Thyroid gland (tissue), 4 donors: Measurements from ENCODE around the gene ACTR1A. TPM values are rescaled to one million over a fixed set of nuclear protein-coding genes. Genes with fewer than 3 reads are reported as not detected.

Source experiments
- DNase-seq, 2 donors: peaks; one replicate each; pipeline ENCODE4 v3.0.0-alpha.2; 2019
- H3K27ac ChIP-seq, 3 donors: fragments of 200-600 bp; sonication (generic); 1 replicate in 2 of 3; 2 replicates in 1 of 3; pipeline ENCODE4 v1.5.1; 2016 to 2019; ENCODE audit warnings: mild to moderate bottlenecking in 1 of 3, moderate library complexity in 1 of 3
- H3K27me3 ChIP-seq: fragments of 200-600 bp; sonication (generic); one replicate; pipeline ENCODE4 v1.5.1; 2019
- H3K36me3 ChIP-seq, 2 donors: fragments of 200-600 bp; sonication (generic); one replicate each; pipeline ENCODE4 v1.5.1; 2016 to 2019
- H3K4me1 ChIP-seq, 2 donors: fragments of 200-600 bp; sonication (generic); one replicate each; pipeline ENCODE4 v1.5.1; 2017 to 2019
- H3K4me3 ChIP-seq, 3 donors: fragments of 200-600 bp; sonication (generic); replicated peaks in 1 of 3; 1 replicate in 2 of 3; 2 replicates in 1 of 3; pipeline ENCODE4 v1.5.1; 2016; ENCODE audit warnings: mild to moderate bottlenecking in 1 of 3
- H3K9me3 ChIP-seq: fragments of 200-600 bp; sonication (generic); one replicate; pipeline ENCODE4 v1.5.1; 2017
- POLR2A ChIP-seq, 2 donors: fragments of 450-650 bp; IDR thresholded peaks; one replicate each; pipeline ENCODE4 v1.6.1; 2017; ENCODE audit warnings: antibody characterized with exemption in 2 of 2, mild to moderate bottlenecking in 2 of 2, moderate library complexity in 1 of 2
- WGBS, 2 donors: methylation state at CpG; one replicate each; pipeline ENCODE4 v1.1.5; 2017; 5-methylcytosine and 5-hydroxymethylcytosine counted together
- intact Hi-C: fragments of 100-400 bp; cut with DNase I; formaldehyde crosslinking; loops from one replicate; pipeline ENCODE4 v1.15.1; 2023
- total RNA-seq, 4 donors: library from RNA; depleted of rRNA; stranded (reverse); fragments of >200 nt; gene quantifications; one replicate each; pipeline ENCODE4 v1.2.3, GENCODE V29; 2016
- TF ChIP-seq, protein P1 (sequence below), 6 experiments: fragments of 200-600 bp in 3 of 6; fragments of 450-650 bp in 3 of 6; sonication (generic) in 3 of 6; IDR thresholded peaks; one replicate each; pipeline ENCODE4 v1.5.1; 2016 to 2019; ENCODE audit warnings: antibody characterized with exemption in 6 of 6, mild to moderate bottlenecking in 2 of 6, inconsistent platforms in 1 of 6, moderate library complexity in 1 of 6

The ACTR1A gene
- total RNA-seq, 4 donors from 2014 or later, result 94.1 to 111 (median 103) TPM

DNA sequence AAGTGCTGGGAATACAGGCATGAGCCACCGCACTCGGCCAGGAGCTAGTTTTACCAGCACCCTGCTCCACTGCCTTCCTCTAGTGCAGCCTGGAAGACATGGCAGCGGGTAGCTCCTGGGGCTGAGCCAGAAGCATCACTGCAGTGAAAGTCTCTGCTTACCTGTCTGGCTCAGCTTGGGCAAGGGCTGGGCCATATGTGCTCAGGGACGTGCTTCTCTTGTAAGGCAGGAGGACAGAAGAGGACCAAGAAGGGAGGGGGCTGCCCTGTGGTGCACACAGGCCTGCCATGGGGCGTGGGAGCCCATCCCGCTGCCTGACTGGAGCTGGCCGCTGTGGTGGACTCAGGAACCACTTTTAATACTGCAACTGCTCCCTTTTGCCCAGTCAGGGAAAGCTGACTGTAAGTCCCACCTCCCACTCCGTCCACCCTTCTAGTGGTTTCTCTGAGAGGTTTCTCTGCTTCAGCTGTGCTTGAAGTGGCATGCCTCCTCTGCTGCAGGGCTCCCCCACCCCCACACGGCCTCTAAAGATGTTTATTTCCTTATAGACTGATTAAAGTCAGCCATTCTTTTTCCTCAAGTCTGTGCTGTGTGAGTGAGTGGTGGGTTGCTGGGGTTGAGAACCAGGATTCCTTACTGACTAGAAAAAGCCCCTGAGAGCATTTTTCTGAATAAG lies 25.9 kb downstream of the ACTR1A start:
- TF ChIP-seq, protein P1, sequence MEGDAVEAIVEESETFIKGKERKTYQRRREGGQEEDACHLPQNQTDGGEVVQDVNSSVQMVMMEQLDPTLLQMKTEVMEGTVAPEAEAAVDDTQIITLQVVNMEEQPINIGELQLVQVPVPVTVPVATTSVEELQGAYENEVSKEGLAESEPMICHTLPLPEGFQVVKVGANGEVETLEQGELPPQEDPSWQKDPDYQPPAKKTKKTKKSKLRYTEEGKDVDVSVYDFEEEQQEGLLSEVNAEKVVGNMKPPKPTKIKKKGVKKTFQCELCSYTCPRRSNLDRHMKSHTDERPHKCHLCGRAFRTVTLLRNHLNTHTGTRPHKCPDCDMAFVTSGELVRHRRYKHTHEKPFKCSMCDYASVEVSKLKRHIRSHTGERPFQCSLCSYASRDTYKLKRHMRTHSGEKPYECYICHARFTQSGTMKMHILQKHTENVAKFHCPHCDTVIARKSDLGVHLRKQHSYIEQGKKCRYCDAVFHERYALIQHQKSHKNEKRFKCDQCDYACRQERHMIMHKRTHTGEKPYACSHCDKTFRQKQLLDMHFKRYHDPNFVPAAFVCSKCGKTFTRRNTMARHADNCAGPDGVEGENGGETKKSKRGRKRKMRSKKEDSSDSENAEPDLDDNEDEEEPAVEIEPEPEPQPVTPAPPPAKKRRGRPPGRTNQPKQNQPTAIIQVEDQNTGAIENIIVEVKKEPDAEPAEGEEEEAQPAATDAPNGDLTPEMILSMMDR (IDR thresholded peaks at IDR 0.05), result peak in 1 of 6 experiments; percentile 11
- TF ChIP-seq POLR2A (IDR thresholded peaks at IDR 0.05), result peak in 1 of 2 donors; percentile 46
- Histone ChIP-seq H3K27me3 (no peaks in the 10 kb centered on the region), H3K9me3 (no peaks in the 10 kb centered on the region), H3K27ac (peak overlapping the region; percentile 24 to 75 (median 48)), H3K4me1 (peaks cover 5 to 11% of the 10 kb centered on the region in 2 donors), H3K36me3 (peaks cover 14 to 19% of the 10 kb centered on the region in 2 donors), H3K4me3 (no peak overlapping the region)
- DNase-seq, result peak; percentile 90 to 94
- 29 to 31% methylated on average over 9 of the region's 9 CpGs for WGBS, 2 donors
- intact Hi-C loops, result loop anchor here (10.0 kb wide), 1 partner anchor 242 kb away; no protein-coding TSS in a partner anchor

- no peaks in the 10 kb centered on the region for H3K9me3 ChIP-seq
- peak overlapping the region in 1 of 3 donors; percentile 18 for H3K27ac ChIP-seq
- H3K27me3 ChIP-seq, result no peaks in the 10 kb centered on the region
- H3K4me1 ChIP-seq, result peaks cover 5 to 11% of the 10 kb centered on the region in 2 donors
- intact Hi-C loops, result loop anchor here (10.0 kb wide), 1 partner anchor 241 kb away; no protein-coding TSS in a partner anchor
- DNase-seq, result no peak
- no peak overlapping the region for H3K4me3 ChIP-seq
- WGBS, 2 donors, result 90 to 96% methylated on average over 8 to 9 of the region's 9 CpGs
- TF ChIP-seq, protein P1 (IDR thresholded peaks at IDR 0.05), result no peak
- TF ChIP-seq POLR2A (IDR thresholded peaks at IDR 0.05), result no peak
- H3K36me3 ChIP-seq, result peaks cover 4 to 9% of the 10 kb centered on the region in 2 donors
Observed at GRCh38 chr10:102475451-102476040, 27.0 kb downstream of the ACTR1A start.

- no peak overlapping the region for H3K4me3 ChIP-seq
- no peaks in the 10 kb centered on the region for H3K36me3 ChIP-seq
- no peak for DNase-seq
- H3K27me3 ChIP-seq, result no peaks in the 10 kb centered on the region
- 88 to 91% methylated on average over 26 to 27 of the region's 27 CpGs for WGBS, 2 donors
- peaks cover 5 to 19% of the 10 kb centered on the region in 2 donors for H3K4me1 ChIP-seq
- intact Hi-C loops, result loop anchor here (10.0 kb wide), 1 partner anchor 239 kb away; no protein-coding TSS in a partner anchor
- TF ChIP-seq, protein P1 (IDR thresholded peaks at IDR 0.05), result no peak
- no peak for TF ChIP-seq POLR2A (IDR thresholded peaks at IDR 0.05)
- no peak overlapping the region for H3K27ac ChIP-seq
- H3K9me3 ChIP-seq, result no peaks in the 10 kb centered on the region
Observed at GRCh38 chr10:102473445-102474331, 28.8 kb downstream of the ACTR1A start.

- TF ChIP-seq, protein P1 (IDR thresholded peaks at IDR 0.05), result no peak
- TF ChIP-seq POLR2A (IDR thresholded peaks at IDR 0.05), result no peak
- intact Hi-C loops, result loop anchor here (10.0 kb wide), 1 partner anchor 236 kb away; no protein-coding TSS in a partner anchor
Observed at GRCh38 chr10:102470579-102471546, 31.6 kb downstream of the ACTR1A start.

More at GRCh38 chr10:102470579-102471546, 31.6 kb downstream of the ACTR1A start:
- Histone ChIP-seq H3K9me3 (no peaks in the 10 kb centered on the region), H3K4me1 (peaks cover 0 to 9% of the 10 kb centered on the region in 2 donors), H3K27ac (no peak overlapping the region), H3K4me3 (no peak overlapping the region), H3K36me3 (no peaks in the 10 kb centered on the region), H3K27me3 (no peaks in the 10 kb centered on the region)
- DNase-seq, result no peak
- 92 to 94% methylated on average over 28 to 29 of the region's 36 CpGs for WGBS, 2 donors
